Ovary (tissue), 9 donors: ENCODE measurements around the gene BRINP1. TPM values are rescaled to one million over a fixed set of nuclear protein-coding genes. Genes with fewer than 3 reads are reported as not detected.

Source experiments
- DNase-seq, 5 donors: peaks; one replicate each; pipeline ENCODE4 v3.0.0-alpha.2; 2019 to 2020
- H3K27ac ChIP-seq, 2 donors: fragments of 200-600 bp; one replicate each; pipeline versions ENCODE4 v1.5.1 to v1.8.0; 2019 to 2022
- H3K27me3 ChIP-seq: fragments of 200-600 bp; one replicate; pipeline ENCODE4 v1.8.0; 2022
- H3K36me3 ChIP-seq: fragments of 200-600 bp; sonication (generic); one replicate; pipeline ENCODE4 v1.5.1; 2019
- H3K4me1 ChIP-seq: one replicate; pipeline ENCODE4 v1.8.1; 2013; ENCODE audit warnings: mild to moderate bottlenecking, moderate library complexity; ENCODE audit not compliant: insufficient read depth
- H3K4me3 ChIP-seq: fragments of 200-600 bp; sonication (generic); one replicate; pipeline ENCODE4 v1.5.1; 2017
- H3K9me3 ChIP-seq, 2 donors: fragments of 200-600 bp in 1 of 2; sonication (generic) in 1 of 2; one replicate each; pipeline versions ENCODE4 v1.5.1 to v1.8.1; 2013 to 2019; ENCODE audit warnings: mild to moderate bottlenecking in 1 of 2, moderate library complexity in 1 of 2
- CTCF ChIP-seq, 3 donors: fragments of 450-650 bp in 2 of 3; fragments of 200-600 bp in 1 of 3; IDR thresholded peaks; one replicate each; pipeline versions ENCODE4 v1.5.1 to v1.8.0; 2016 to 2022; ENCODE audit warnings: antibody characterized with exemption in 3 of 3, mild to moderate bottlenecking in 1 of 3
- EP300 ChIP-seq: sonication (generic); formaldehyde crosslinking; IDR thresholded peaks from one replicate; pipeline ENCODE4 v1.6.1; 2017; ENCODE audit warnings: antibody characterized with exemption
- POLR2A ChIP-seq: fragments of 450-650 bp; IDR thresholded peaks from one replicate; pipeline ENCODE4 v1.6.1; 2017; ENCODE audit warnings: antibody characterized with exemption, mild to moderate bottlenecking, moderate library complexity
- WGBS, 3 donors: extraction: QIAGEN DNeasy Blood & Tissue Kit in 1 of 3; methylation state at CpG; one replicate each; pipeline versions ENCODE4 v1.1.5 to v1.1.7; 2013 to 2017; 5-methylcytosine and 5-hydroxymethylcytosine counted together
- intact Hi-C, 4 donors: fragments of 100-400 bp; cut with DNase I; formaldehyde crosslinking; loops; one replicate each; pipeline versions ENCODE4 v1.11.0 to v1.15.1; 2022 to 2023
- polyA plus RNA-seq, 2 donors: library from polyadenylated mRNA; stranded (reverse); fragments of 200-250 nt in 1 of 2; fragments of 350-450 nt in 1 of 2; fragmentation: Illumina TruSeq in 1 of 2; extraction: RNeasy Lipid Tissue Mini Kit (QIAGEN cat#74804) in 1 of 2; gene quantifications; one replicate each; pipeline ENCODE4 v1.2.3, GENCODE V29; 2013 to 2014
- total RNA-seq, 7 donors: library from RNA; depleted of rRNA in 2 of 7; stranded (reverse); fragments of >200 nt in 2 of 7; fragmentation: NEBNext Ultra II Directional in 3 of 7; extraction: Animal tissue kit (Norgen Biotek cat#: 25700) in 3 of 7; gene quantifications; one replicate each; pipeline versions ENCODE4 v1.1.0 to v1.2.4, GENCODE V29; 2016 to 2023
- donor health status: DM: no; HTN: no; CAD: no; lungs with moderate emphysema.
- donor health status: DM: no; HTN: no; CAD: no.
- donor health status: Bipolar disorder and iron deficiency.
- donor health status: DM: yes; HTN: yes; CAD: no.
- donor health status: DM: no; HTN: no; CAD: no.
- donor health status: DM: yes; HTN: yes; CAD: no.

Gene BRINP1
- total and polyA plus RNA-seq, 9 donors, result 0.08 to 0.32 (median 0.13) TPM; not detected in 6

- Histone ChIP-seq H3K27ac (no peak overlapping the region), H3K4me3 (no peak overlapping the region), H3K27me3 (no peaks in the 10 kb centered on the region), H3K36me3 (no peaks in the 10 kb centered on the region), H3K9me3 (no peaks in the 10 kb centered on the region), H3K4me1 (peaks cover 3% of the 10 kb centered on the region)
- TF ChIP-seq POLR2A (no peak), EP300 (no peak), CTCF (IDR thresholded peaks at IDR 0.05) (no peak)
- WGBS, 3 donors, result 0 to 1% (median 1%) methylated on average over 10 of the region's 10 CpGs
- DNase-seq, result no peak
- intact Hi-C loops, result no loop called here
Observed at GRCh38 chr9:119368179-119368578, 1.1 kb downstream of the BRINP1 start.

GRCh38 chr9:119367683-119368075 lies 1.6 kb downstream of the BRINP1 start:
- TF ChIP-seq EP300 (no peak), POLR2A (no peak), CTCF (IDR thresholded peaks at IDR 0.05) (no peak)
- H3K9me3 ChIP-seq, result no peaks in the 10 kb centered on the region
- H3K36me3 ChIP-seq, result no peaks in the 10 kb centered on the region
- peaks cover 3% of the 10 kb centered on the region for H3K4me1 ChIP-seq
- intact Hi-C loops, result no loop called here
- H3K27me3 ChIP-seq, result no peaks in the 10 kb centered on the region
- WGBS, 3 donors, result 11 to 21% (median 20%) methylated on average over 7 of the region's 7 CpGs
- no peak overlapping the region for H3K4me3 ChIP-seq
- H3K27ac ChIP-seq, result no peak overlapping the region
- DNase-seq, result no peak

GRCh38 chr9:119366909-119367682 lies 2.1 kb downstream of the BRINP1 start:
- no peak for DNase-seq
- Histone ChIP-seq H3K4me1 (peaks cover 3% of the 10 kb centered on the region), H3K27me3 (no peaks in the 10 kb centered on the region), H3K27ac (no peak overlapping the region), H3K4me3 (no peak overlapping the region), H3K9me3 (no peaks in the 10 kb centered on the region), H3K36me3 (no peaks in the 10 kb centered on the region)
- intact Hi-C loops, result no loop called here
- TF ChIP-seq POLR2A (no peak), EP300 (no peak), CTCF (IDR thresholded peaks at IDR 0.05) (no peak)
- 36 to 44% (median 44%) methylated on average over 9 of the region's 9 CpGs for WGBS, 3 donors

GRCh38 chr9:119365291-119366027 lies 3.8 kb downstream of the BRINP1 start:
- no peaks in the 10 kb centered on the region for H3K36me3 ChIP-seq
- peaks cover 3% of the 10 kb centered on the region for H3K4me1 ChIP-seq
- no peaks in the 10 kb centered on the region for H3K9me3 ChIP-seq
- DNase-seq, result no peak
- 13 to 14% (median 13%) methylated on average over 9 of the region's 9 CpGs for WGBS, 3 donors
- intact Hi-C loops, result no loop called here
- no peak overlapping the region for H3K4me3 ChIP-seq
- H3K27me3 ChIP-seq, result no peaks in the 10 kb centered on the region
- no peak for TF ChIP-seq CTCF (IDR thresholded peaks at IDR 0.05)
- no peak for TF ChIP-seq EP300
- no peak for TF ChIP-seq POLR2A
- no peak overlapping the region for H3K27ac ChIP-seq
